GM23248 (cell line): Measurements from ENCODE around the gene ARID4B.

Experiments
- EZH2 ChIP-seq: fragments of 200-600 bp; sonication (generic); IDR thresholded peaks from 2 replicates; pipeline ENCODE4 v1.6.1; 2018; ENCODE audit warnings: antibody characterized with exemption, mild to moderate bottlenecking; ENCODE audit not compliant: insufficient read depth, poor library complexity, severe bottlenecking
- EZH2phosphoT487 ChIP-seq: fragments of 200-600 bp; sonication (generic); IDR thresholded peaks from 2 replicates; pipeline ENCODE4 v1.6.1; 2018; ENCODE audit warnings: antibody characterized with exemption, moderate library complexity, mild to moderate bottlenecking, low read depth; ENCODE audit not compliant: insufficient read depth

DNA sequence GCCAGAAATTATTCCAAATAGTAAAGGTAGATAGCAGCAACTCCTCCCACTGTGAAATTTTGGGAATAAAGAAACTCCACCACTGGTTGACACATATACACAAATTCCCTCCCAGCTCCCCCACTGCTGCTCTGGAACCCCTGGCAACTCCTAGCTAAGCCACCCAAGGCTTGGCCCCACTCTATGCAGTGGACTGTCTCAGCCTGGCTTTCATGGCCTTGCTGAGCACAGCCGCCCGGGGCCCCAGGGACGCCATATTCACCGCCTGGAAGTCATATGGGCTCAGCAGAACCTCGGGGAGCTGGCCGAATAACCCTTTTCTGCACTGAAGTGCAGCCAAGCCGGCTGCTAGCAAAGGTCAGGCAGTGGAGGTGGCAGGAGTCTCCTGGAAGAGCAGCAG, 151.5 kb downstream of the ARID4B start:
- TF ChIP-seq EZH2 (no peak), EZH2phosphoT487 (no peak)
